H1 (cell line): Measurements from ENCODE around the gene FRAT2. TPM values are rescaled to one million over a fixed set of nuclear protein-coding genes. Genes with fewer than 3 reads are reported as not detected.

Experiments used
- BACH1 ChIP-seq: IDR thresholded peaks from 2 replicates; pipeline ENCODE4 v1.6.1; 2012; ENCODE audit warnings: low read length, improper control_type of control experiment
- CHD2 ChIP-seq: IDR thresholded peaks from 2 replicates; pipeline ENCODE4 v1.6.1; 2012; ENCODE audit warnings: low read length, improper control_type of control experiment
- POLR2A ChIP-seq, 2 experiments: IDR thresholded peaks; 1 replicate in 1 of 2; 2 replicates in 1 of 2; pipeline ENCODE4 v1.6.1; 2011; ENCODE audit warnings: low read depth in 2 of 2, low read length in 2 of 2, mild to moderate bottlenecking in 2 of 2; ENCODE audit errors: control extremely low read depth in 1 of 2
- POU5F1 ChIP-seq: IDR thresholded peaks from 2 replicates; pipeline ENCODE4 v1.6.1; 2011; ENCODE audit warnings: low read depth, mild to moderate bottlenecking, low read length, moderate library complexity
- RNF2 ChIP-seq: fragments of 200-900, 300-1000 bp; sonication (generic); IDR thresholded peaks from 2 replicates; pipeline ENCODE4 v1.7.1; 2016; ENCODE audit warnings: borderline replicate concordance, low read depth, mild to moderate bottlenecking, antibody characterized with exemption, low read length; ENCODE audit not compliant: poor library complexity, severe bottlenecking; ENCODE audit errors: missing control alignments
- SRF ChIP-seq: IDR thresholded peaks from 2 replicates; pipeline ENCODE4 v1.6.1; 2011; ENCODE audit warnings: mild to moderate bottlenecking, low read depth, low read length, moderate library complexity
- TAF7 ChIP-seq: optimal IDR thresholded peaks from 2 replicates; pipeline ENCODE3; 2011; ENCODE audit warnings: low read depth, mild to moderate bottlenecking, inconsistent platforms, low read length, moderate library complexity, borderline replicate concordance
- polyA plus RNA-seq, 7 experiments: library from polyadenylated mRNA; depleted of rRNA in 3 of 7; stranded (reverse) in 5 of 7; unstranded in 2 of 7; fragments of >200 nt in 5 of 7; fragments of 200-250 nt in 2 of 7; gene quantifications; 1 replicate in 5 of 7; 2 replicates in 1 of 7; 4 replicates in 1 of 7; pipeline versions ENCODE4 v1.2.1 to v1.2.3, GENCODE V29; 2011 to 2013; ENCODE audit warnings: missing spikeins in 2 of 7, mixed read lengths in 2 of 7
- total RNA-seq: library from RNA; stranded (reverse); fragmentation: NEBNext Ultra II Directional; extraction: Animal tissue kit (Norgen Biotek cat#: 25700); gene quantifications from 2 replicates; pipeline ENCODE4 v1.2.1, GENCODE V29; 2021
- TF ChIP-seq, protein P1 (sequence below), 3 experiments: IDR thresholded peaks; 1 replicate in 2 of 3; 2 replicates in 1 of 3; pipeline versions ENCODE4 v1.5.1 to v1.6.1; 2011; ENCODE audit warnings: low read length in 3 of 3, mild to moderate bottlenecking in 3 of 3, inconsistent platforms in 2 of 3, low read depth in 1 of 3, moderate library complexity in 1 of 3; ENCODE audit not compliant: insufficient read depth in 1 of 3; ENCODE audit errors: control extremely low read depth in 1 of 3

FRAT2 gene
- total and polyA plus RNA-seq, 2 of the 8 experiments (the other 6 are each of a cell fraction or from before 2014, with no cell fraction given), result 47.4 to 83.0 TPM

DNA sequence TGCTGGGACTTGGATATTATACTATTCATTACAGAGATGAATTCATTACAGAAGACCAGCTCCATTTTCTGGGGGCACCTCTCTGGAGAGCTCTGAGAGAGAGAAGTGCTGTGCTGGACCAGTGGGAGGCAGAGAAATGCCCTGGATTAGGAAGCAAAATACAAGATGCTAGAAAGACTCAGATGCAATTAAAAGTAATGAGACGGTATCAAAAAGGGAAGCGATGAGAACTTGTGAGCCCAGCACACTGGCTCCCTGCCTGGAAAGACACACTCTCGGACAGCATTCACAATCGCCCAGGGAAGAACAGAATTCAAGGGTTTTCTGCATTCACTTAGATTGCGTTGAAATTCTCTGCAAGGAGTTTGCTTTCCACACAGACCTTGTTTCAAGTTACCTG is 3.5 kb upstream of the FRAT2 start (continued):
- TF ChIP-seq TAF7, result no peak
- TF ChIP-seq POU5F1, result no peak
- no peak for TF ChIP-seq BACH1
- no peak for TF ChIP-seq SRF
- TF ChIP-seq, protein P1, sequence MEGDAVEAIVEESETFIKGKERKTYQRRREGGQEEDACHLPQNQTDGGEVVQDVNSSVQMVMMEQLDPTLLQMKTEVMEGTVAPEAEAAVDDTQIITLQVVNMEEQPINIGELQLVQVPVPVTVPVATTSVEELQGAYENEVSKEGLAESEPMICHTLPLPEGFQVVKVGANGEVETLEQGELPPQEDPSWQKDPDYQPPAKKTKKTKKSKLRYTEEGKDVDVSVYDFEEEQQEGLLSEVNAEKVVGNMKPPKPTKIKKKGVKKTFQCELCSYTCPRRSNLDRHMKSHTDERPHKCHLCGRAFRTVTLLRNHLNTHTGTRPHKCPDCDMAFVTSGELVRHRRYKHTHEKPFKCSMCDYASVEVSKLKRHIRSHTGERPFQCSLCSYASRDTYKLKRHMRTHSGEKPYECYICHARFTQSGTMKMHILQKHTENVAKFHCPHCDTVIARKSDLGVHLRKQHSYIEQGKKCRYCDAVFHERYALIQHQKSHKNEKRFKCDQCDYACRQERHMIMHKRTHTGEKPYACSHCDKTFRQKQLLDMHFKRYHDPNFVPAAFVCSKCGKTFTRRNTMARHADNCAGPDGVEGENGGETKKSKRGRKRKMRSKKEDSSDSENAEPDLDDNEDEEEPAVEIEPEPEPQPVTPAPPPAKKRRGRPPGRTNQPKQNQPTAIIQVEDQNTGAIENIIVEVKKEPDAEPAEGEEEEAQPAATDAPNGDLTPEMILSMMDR (IDR thresholded peaks at IDR 0.05; ENCODE audit: control extremely low read depth in 1 of 3, insufficient read depth in 1 of 3, low read depth in 1 of 3, low read length in 3 of 3), result no peak
- no peak for TF ChIP-seq CHD2
- no peak for TF ChIP-seq POLR2A (IDR thresholded peaks at IDR 0.05; ENCODE audit: control extremely low read depth in 1 of 2, low read depth in 2 of 2, low read length in 2 of 2)
- TF ChIP-seq RNF2, result no peak
